H9 (cell line): ENCODE measurements around the gene CWC27. TPM values are rescaled to one million over a fixed set of nuclear protein-coding genes. Genes with fewer than 3 reads are reported as not detected.

Source experiments
- DNase-seq: peaks from one replicate; pipeline ENCODE4 v3.0.0-alpha.2; 2017
- H2AFZ ChIP-seq: one replicate; pipeline ENCODE4 v1.6.1; 2013; ENCODE audit warnings: mild to moderate bottlenecking, low read length, control low read depth, moderate library complexity
- H2AK5ac ChIP-seq: 2 replicates; pipeline ENCODE4 v1.6.1; 2013; ENCODE audit warnings: low read length, control low read depth, mixed read lengths; ENCODE audit not compliant: insufficient read length
- H2BK120ac ChIP-seq: one replicate; pipeline ENCODE4 v1.6.1; 2013; ENCODE audit warnings: low read depth, mild to moderate bottlenecking, low read length, control low read depth, inconsistent platforms; ENCODE audit not compliant: poor library complexity, severe bottlenecking
- H2BK12ac ChIP-seq: 2 replicates; pipeline ENCODE4 v1.6.1; 2013; ENCODE audit warnings: low read length, control low read depth, mixed read lengths, low read depth; ENCODE audit not compliant: insufficient read length
- H2BK15ac ChIP-seq: 2 replicates; pipeline ENCODE4 v1.6.1; 2013; ENCODE audit warnings: low read depth, low read length, control low read depth
- H2BK20ac ChIP-seq: one replicate; pipeline ENCODE4 v1.6.1; 2013; ENCODE audit warnings: low read depth, mild to moderate bottlenecking, low read length, control low read depth, inconsistent platforms; ENCODE audit not compliant: poor library complexity, severe bottlenecking
- H2BK5ac ChIP-seq: 2 replicates; pipeline ENCODE4 v1.6.1; 2013; ENCODE audit warnings: low read length, control low read depth, mixed read lengths; ENCODE audit not compliant: insufficient read length
- H3K14ac ChIP-seq: 2 replicates; pipeline ENCODE4 v1.6.1; 2013; ENCODE audit warnings: low read length, control low read depth; ENCODE audit not compliant: insufficient read depth
- H3K18ac ChIP-seq: 2 replicates; pipeline ENCODE4 v1.6.1; 2013; ENCODE audit warnings: low read depth, mild to moderate bottlenecking, mixed read lengths, low read length, control low read depth; ENCODE audit not compliant: insufficient read length
- H3K23ac ChIP-seq: 2 replicates; pipeline ENCODE4 v1.6.1; 2013; ENCODE audit warnings: low read length, control low read depth, mixed read lengths, low read depth; ENCODE audit not compliant: insufficient read length
- H3K23me2 ChIP-seq: 2 replicates; pipeline ENCODE4 v1.6.1; 2013; ENCODE audit warnings: low read depth, mild to moderate bottlenecking, mixed read lengths, low read length, control low read depth; ENCODE audit not compliant: insufficient read length, poor library complexity, severe bottlenecking
- H3K27ac ChIP-seq: 2 replicates; pipeline ENCODE4 v1.5.1; 2013; ENCODE audit warnings: low read length, control low read depth, mixed read lengths, low read depth; ENCODE audit not compliant: insufficient read length
- H3K27me3 ChIP-seq: 2 replicates; pipeline ENCODE4 v1.6.1; 2013; ENCODE audit warnings: low read length, control low read depth, inconsistent platforms; ENCODE audit not compliant: insufficient read depth
- H3K4ac ChIP-seq: 2 replicates; pipeline ENCODE4 v1.6.1; 2013; ENCODE audit warnings: low read depth, mild to moderate bottlenecking, control low read depth, inconsistent platforms, low read length, moderate library complexity
- H3K4me1 ChIP-seq: 2 replicates; pipeline ENCODE4 v1.6.1; 2013; ENCODE audit warnings: low read length, control low read depth, inconsistent platforms; ENCODE audit not compliant: insufficient read depth
- H3K4me2 ChIP-seq: 2 replicates; pipeline ENCODE4 v1.6.1; 2013; ENCODE audit warnings: low read length, control low read depth, mixed read lengths; ENCODE audit not compliant: insufficient read length, insufficient read depth
- H3K56ac ChIP-seq: 2 replicates; pipeline ENCODE4 v1.6.1; 2013; ENCODE audit warnings: low read depth, mild to moderate bottlenecking, mixed read lengths, low read length, control low read depth; ENCODE audit not compliant: insufficient read length
- H3K79me1 ChIP-seq: 2 replicates; pipeline ENCODE4 v1.6.1; 2013; ENCODE audit warnings: low read depth, mild to moderate bottlenecking, moderate library complexity, low read length, control low read depth, inconsistent platforms; ENCODE audit not compliant: insufficient read depth, poor library complexity, severe bottlenecking
- H3K79me2 ChIP-seq: 2 replicates; pipeline ENCODE4 v1.6.1; 2013; ENCODE audit warnings: low read length, control low read depth, inconsistent platforms; ENCODE audit not compliant: insufficient read depth
- H3K9ac ChIP-seq: 2 replicates; pipeline ENCODE4 v1.6.1; 2013; ENCODE audit warnings: low read length, control low read depth, mixed read lengths; ENCODE audit not compliant: insufficient read length; ENCODE audit errors: extremely low read depth
- H3K9me3 ChIP-seq: one replicate; pipeline ENCODE4 v1.6.1; 2013; ENCODE audit warnings: low read depth, low read length, inconsistent platforms; ENCODE audit not compliant: control insufficient read depth
- H3T11ph ChIP-seq: one replicate; pipeline ENCODE4 v1.6.1; 2013; ENCODE audit warnings: mild to moderate bottlenecking, low read length, control low read depth, inconsistent platforms
- H4K20me1 ChIP-seq: one replicate; pipeline ENCODE4 v1.6.1; 2013; ENCODE audit not compliant: control insufficient read depth, insufficient read length, insufficient read depth
- H4K5ac ChIP-seq: 2 replicates; pipeline ENCODE4 v1.6.1; 2013; ENCODE audit warnings: low read depth, mild to moderate bottlenecking, mixed read lengths, low read length, control low read depth; ENCODE audit not compliant: insufficient read length
- H4K8ac ChIP-seq: replicated peaks from 2 replicates; pipeline ENCODE4 v1.6.1; 2013; ENCODE audit warnings: low read length, control low read depth, mixed read lengths, low read depth; ENCODE audit not compliant: insufficient read length
- H4K91ac ChIP-seq: 2 replicates; pipeline ENCODE4 v1.6.1; 2013; ENCODE audit warnings: low read depth, mild to moderate bottlenecking, moderate library complexity, mixed read lengths, low read length, control low read depth; ENCODE audit not compliant: insufficient read length
- H3K27ac Mint-ChIP-seq, 3 experiments: 2 replicates in 2 of 3; 3 replicates in 1 of 3; pipeline ENCODE4 v1.8.0; 2020 to 2021; ENCODE audit warnings: mixed read lengths in 3 of 3, mild to moderate bottlenecking in 1 of 3, moderate library complexity in 1 of 3
- H3K27me3 Mint-ChIP-seq: 2 replicates; pipeline ENCODE4 v1.8.0; 2021; ENCODE audit warnings: low read depth, mild to moderate bottlenecking, moderate library complexity, mixed read lengths
- H3K36me3 Mint-ChIP-seq, 3 experiments: 2 replicates in 2 of 3; 3 replicates in 1 of 3; pipeline ENCODE4 v1.8.0; 2020 to 2021; ENCODE audit warnings: low read depth in 3 of 3, mixed read lengths in 3 of 3; ENCODE audit not compliant: insufficient read depth in 1 of 3
- H3K4me1 Mint-ChIP-seq, 2 experiments: 2 replicates each; pipeline ENCODE4 v1.8.0; 2020; ENCODE audit warnings: mixed read lengths in 2 of 2
- H3K4me3 Mint-ChIP-seq, 2 experiments: 2 replicates in 1 of 2; 3 replicates in 1 of 2; pipeline ENCODE4 v1.8.0; 2020 to 2021; ENCODE audit warnings: mild to moderate bottlenecking in 2 of 2, mixed read lengths in 2 of 2, moderate library complexity in 1 of 2
- H3K9me3 Mint-ChIP-seq, 2 experiments: 2 replicates in 1 of 2; 3 replicates in 1 of 2; pipeline ENCODE4 v1.8.0; 2020; ENCODE audit warnings: mild to moderate bottlenecking in 2 of 2, mixed read lengths in 2 of 2, moderate library complexity in 1 of 2
- WGBS: extraction: QIAGEN DNeasy Blood & Tissue Kit; methylation state at CpG from one replicate; pipeline ENCODE4 v1.1.7; 2013; ENCODE audit warnings: missing lambda C conversion rate, low lambda C conversion rate, mixed read lengths; ENCODE audit not compliant: insufficient read length; ENCODE audit errors: extremely low coverage; 5-methylcytosine and 5-hydroxymethylcytosine counted together
- total RNA-seq: library from RNA; stranded (reverse); gene quantifications from 2 replicates; pipeline ENCODE4 v1.2.1, GENCODE V29; 2021
- TF ChIP-seq, protein P1 (sequence below): fragments of 200-600 bp; sonication (generic); conservative IDR thresholded peaks from 3 replicates; pipeline ENCODE4 v1.8.0; 2021; ENCODE audit warnings: antibody characterized with exemption, mild to moderate bottlenecking

CWC27 gene
- total RNA-seq, 1 experiment from 2014 or later: 41.9 TPM

DNA sequence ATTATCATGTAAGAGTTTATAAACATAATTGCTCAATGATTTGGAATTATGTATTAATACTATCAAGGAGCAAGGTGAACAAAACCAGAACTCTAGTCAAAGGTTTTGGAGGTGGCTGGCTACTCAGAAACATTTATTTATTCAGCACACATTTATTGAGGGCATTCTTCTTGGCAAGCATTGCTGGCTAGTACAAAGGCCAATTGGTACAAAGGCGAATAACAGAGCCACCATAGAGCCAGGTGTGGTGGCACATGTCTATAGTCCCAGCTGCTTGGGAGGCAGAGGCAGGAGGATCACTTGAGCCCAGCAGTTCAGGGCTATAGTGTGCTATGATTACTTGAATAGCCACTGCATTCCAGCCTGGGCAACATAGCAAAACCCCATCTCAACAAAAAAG is 242.1 kb downstream of the CWC27 start:
- Histone ChIP-seq H3K4ac (no peak overlapping the region), H3K56ac (no peak overlapping the region), H3K79me2 (no peaks in the 10 kb centered on the region), H3K27me3 (no peaks in the 10 kb centered on the region), H4K8ac (no peak overlapping the region), H4K20me1 (no peaks in the 10 kb centered on the region), H3K79me1 (no peaks in the 10 kb centered on the region), H3K14ac (no peak overlapping the region), H2BK12ac (no peak overlapping the region), H3K4me2 (no peak overlapping the region), H3K23ac (no peak overlapping the region), H2AK5ac (no peak overlapping the region), H3K18ac (no peak overlapping the region), H3K23me2 (no peaks in the 10 kb centered on the region), H3K9ac (no peak overlapping the region), H2BK5ac (no peak overlapping the region), H2BK20ac (no peak overlapping the region), H2BK120ac (no peak overlapping the region), H2AFZ (no peak overlapping the region), H4K5ac (no peak overlapping the region), H3K27ac (no peak overlapping the region), H4K91ac (no peak overlapping the region), H2BK15ac (no peak overlapping the region), H3K4me1 (no peaks in the 10 kb centered on the region), H3K9me3 (no peaks in the 10 kb centered on the region), H3T11ph (no peak overlapping the region)
- no peaks in the 10 kb centered on the region for H3K4me1 Mint-ChIP-seq
- H3K36me3 Mint-ChIP-seq: no peaks in the 10 kb centered on the region; a peak in 1 of 7 replicates
- DNase-seq: no peak
- H3K27ac Mint-ChIP-seq: no peak overlapping the region
- no CpG with 5 or more reads among the region's 1 CpG for WGBS
- no peaks in the 10 kb centered on the region for H3K9me3 Mint-ChIP-seq
- no peak overlapping the region for H3K4me3 Mint-ChIP-seq
- TF ChIP-seq, protein P1, sequence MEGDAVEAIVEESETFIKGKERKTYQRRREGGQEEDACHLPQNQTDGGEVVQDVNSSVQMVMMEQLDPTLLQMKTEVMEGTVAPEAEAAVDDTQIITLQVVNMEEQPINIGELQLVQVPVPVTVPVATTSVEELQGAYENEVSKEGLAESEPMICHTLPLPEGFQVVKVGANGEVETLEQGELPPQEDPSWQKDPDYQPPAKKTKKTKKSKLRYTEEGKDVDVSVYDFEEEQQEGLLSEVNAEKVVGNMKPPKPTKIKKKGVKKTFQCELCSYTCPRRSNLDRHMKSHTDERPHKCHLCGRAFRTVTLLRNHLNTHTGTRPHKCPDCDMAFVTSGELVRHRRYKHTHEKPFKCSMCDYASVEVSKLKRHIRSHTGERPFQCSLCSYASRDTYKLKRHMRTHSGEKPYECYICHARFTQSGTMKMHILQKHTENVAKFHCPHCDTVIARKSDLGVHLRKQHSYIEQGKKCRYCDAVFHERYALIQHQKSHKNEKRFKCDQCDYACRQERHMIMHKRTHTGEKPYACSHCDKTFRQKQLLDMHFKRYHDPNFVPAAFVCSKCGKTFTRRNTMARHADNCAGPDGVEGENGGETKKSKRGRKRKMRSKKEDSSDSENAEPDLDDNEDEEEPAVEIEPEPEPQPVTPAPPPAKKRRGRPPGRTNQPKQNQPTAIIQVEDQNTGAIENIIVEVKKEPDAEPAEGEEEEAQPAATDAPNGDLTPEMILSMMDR: no peak
- no peaks in the 10 kb centered on the region for H3K27me3 Mint-ChIP-seq
